ENCODE measurements around the gene PKM.

PKM gene

GRCh38 chr15:72200395-72201237 lies 30.4 kb downstream of the PKM start:
- H3K27ac ChIP-seq = peak overlapping the region; percentile 33
- no peak for TF ChIP-seq ZFX (IDR thresholded peaks at IDR 0.05; ENCODE audit: borderline replicate concordance)
- no peak for TF ChIP-seq CTCF (IDR thresholded peaks at IDR 0.05)

GRCh38 chr15:72199721-72200212 lies 31.2 kb downstream of the PKM start:
- H3K27ac ChIP-seq = peak overlapping the region; percentile 33; the same call in 1 of the 2 replicates
- no peak for TF ChIP-seq ZFX (IDR thresholded peaks at IDR 0.05; ENCODE audit: borderline replicate concordance)
- peak; percentile 94 for TF ChIP-seq CTCF (IDR thresholded peaks at IDR 0.05)

- H3K27ac ChIP-seq = no peak overlapping the region
- TF ChIP-seq CTCF (IDR thresholded peaks at IDR 0.05) (no peak), ZFX (IDR thresholded peaks at IDR 0.05; ENCODE audit: borderline replicate concordance) (no peak)
Measured at GRCh38 chr15:72199205-72199515, 31.8 kb downstream of the PKM start.

DNA sequence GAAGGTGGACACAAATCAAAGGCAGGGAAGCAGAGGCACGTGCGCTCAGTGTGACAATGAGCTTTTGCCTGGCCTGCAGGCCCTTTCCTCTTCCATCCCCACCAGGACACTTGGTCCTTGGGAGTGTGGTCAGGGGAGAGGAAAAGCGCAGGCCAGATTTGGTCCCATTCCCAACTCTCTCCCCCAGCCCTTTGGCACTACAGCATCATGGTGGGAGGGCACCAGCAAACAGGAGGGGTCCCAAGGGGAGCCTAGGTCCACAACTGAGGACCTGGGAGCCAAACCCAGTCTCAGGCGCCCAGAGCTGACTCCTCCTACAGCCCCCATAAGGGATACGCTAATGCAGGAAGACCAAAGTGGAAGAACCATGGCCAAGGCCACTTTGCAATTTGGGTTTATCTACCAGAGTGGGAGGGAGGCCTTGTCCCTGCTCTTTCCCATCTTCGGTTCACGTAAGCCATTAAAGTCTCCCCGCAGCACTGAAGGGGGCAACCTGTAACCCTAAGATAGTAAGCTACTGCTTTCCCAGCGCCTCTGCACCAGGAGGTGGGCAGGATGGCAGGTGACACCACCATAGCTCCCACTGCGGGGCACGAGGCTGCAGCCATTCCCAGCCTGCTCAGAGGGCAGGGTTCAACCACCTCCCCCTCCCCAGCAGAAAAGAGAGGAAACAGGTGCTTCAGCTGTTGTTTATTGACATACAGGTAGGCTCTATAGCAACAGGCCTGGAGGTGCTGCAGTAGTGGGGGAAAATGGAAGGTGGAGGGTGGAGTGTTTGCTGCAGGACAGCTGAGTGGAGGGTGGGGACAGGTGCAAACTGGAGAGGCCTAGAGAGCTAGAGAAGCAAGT lies 32.4 kb downstream of the PKM start:
- 0 out of 2 replicates have a peak overlapping the region, but pooled peaks have one; percentile 25 for H3K27ac ChIP-seq
- TF ChIP-seq ZFX (IDR thresholded peaks at IDR 0.05; ENCODE audit: borderline replicate concordance) (no peak), CTCF (IDR thresholded peaks at IDR 0.05) (no peak)

GRCh38 chr15:72197460-72198355 lies 33.3 kb downstream of the PKM start, which contains the start of gene GRAMD2A:
Gene GRAMD2A (minus strand): TSS chr15:72197787.
- H3K27ac ChIP-seq = 0 out of 2 replicates have a peak within 1 kb of the TSS, but pooled peaks have one; percentile 25
- TF ChIP-seq CTCF (IDR thresholded peaks at IDR 0.05) (no peak), ZFX (IDR thresholded peaks at IDR 0.05; ENCODE audit: borderline replicate concordance) (no peak)

DNA sequence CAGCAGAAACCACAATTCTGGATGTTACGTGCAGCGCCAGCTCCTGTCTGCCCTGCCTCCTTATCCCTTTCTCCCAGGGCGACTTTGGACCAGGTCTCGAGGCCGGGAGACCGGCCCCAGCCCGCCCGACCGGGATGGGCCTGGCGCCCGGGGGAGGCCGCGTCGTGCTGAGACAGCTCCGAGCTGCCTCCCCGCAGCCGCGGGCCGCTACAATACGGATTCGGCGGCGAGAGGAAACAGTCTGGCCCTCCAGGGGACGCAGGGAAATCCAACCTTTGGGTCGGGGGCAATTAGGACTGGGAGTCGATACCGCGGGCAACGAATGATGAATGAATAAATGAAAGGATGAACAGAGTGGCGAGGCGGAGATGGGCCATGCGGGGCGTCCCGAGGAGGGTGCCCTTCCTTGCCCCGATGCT lies 33.9 kb downstream of the PKM start:
- TF ChIP-seq ZFX (IDR thresholded peaks at IDR 0.05; ENCODE audit: borderline replicate concordance) (no peak), CTCF (IDR thresholded peaks at IDR 0.05) (no peak)
- no peak overlapping the region for H3K27ac ChIP-seq

Measured in 22Rv1 (cell line).